HUES6 (cell line): ENCODE measurements around the gene FARP1.

ENCODE experiments used
- H3K27ac ChIP-seq: 2 replicates; pipeline ENCODE4 v1.7.0; 2013; ENCODE audit warnings: low read depth, mild to moderate bottlenecking, low read length, inconsistent platforms
- H3K27me3 ChIP-seq: 2 replicates; pipeline ENCODE4 v1.6.1; 2013; ENCODE audit warnings: low read length; ENCODE audit not compliant: control insufficient read depth, insufficient read depth
- H3K36me3 ChIP-seq: 2 replicates; pipeline ENCODE4 v1.6.1; 2013; ENCODE audit warnings: low read length; ENCODE audit not compliant: control insufficient read depth, insufficient read depth
- H3K4me1 ChIP-seq: 2 replicates; pipeline ENCODE4 v1.6.1; 2013; ENCODE audit warnings: low read length; ENCODE audit not compliant: control insufficient read depth, insufficient read depth
- H3K4me3 ChIP-seq: 2 replicates; pipeline ENCODE4 v1.5.1; 2013; ENCODE audit warnings: low read depth, low read length
- H3K9ac ChIP-seq: one replicate; pipeline ENCODE4 v1.6.1; 2013; ENCODE audit warnings: mild to moderate bottlenecking, low read length
- H3K9me3 ChIP-seq: 2 replicates; pipeline ENCODE4 v1.6.1; 2013; ENCODE audit warnings: low read depth, low read length; ENCODE audit not compliant: control insufficient read depth, insufficient read depth

Gene FARP1

GRCh38 chr13:98108341-98108740 lies 34.6 kb upstream of the FARP1 start:
- Histone ChIP-seq H3K9me3 (no peaks in the 10 kb centered on the region), H3K27me3 (no peaks in the 10 kb centered on the region), H3K9ac (no peak overlapping the region), H3K36me3 (no peaks in the 10 kb centered on the region), H3K4me1 (peaks cover 18% of the 10 kb centered on the region), H3K27ac (no peak overlapping the region), H3K4me3 (no peak overlapping the region)

- Histone ChIP-seq H3K27ac (no peak overlapping the region), H3K9me3 (no peaks in the 10 kb centered on the region), H3K36me3 (no peaks in the 10 kb centered on the region)
These were observed 33.6 kb upstream of the FARP1 start for GRCh38 chr13:98109226-98109853.

GRCh38 chr13:98110749-98111148 lies 32.1 kb upstream of the FARP1 start:
- no peak overlapping the region for H3K9ac ChIP-seq
- H3K9me3 ChIP-seq, result no peaks in the 10 kb centered on the region
- no peak overlapping the region for H3K4me3 ChIP-seq
- no peaks in the 10 kb centered on the region for H3K4me1 ChIP-seq
- no peak overlapping the region for H3K27ac ChIP-seq
- no peaks in the 10 kb centered on the region for H3K36me3 ChIP-seq
- no peaks in the 10 kb centered on the region for H3K27me3 ChIP-seq

More at GRCh38 chr13:98109226-98109853, 33.6 kb upstream of the FARP1 start:
- Histone ChIP-seq H3K27me3 (no peaks in the 10 kb centered on the region), H3K4me1 (peaks cover 14% of the 10 kb centered on the region), H3K4me3 (no peak overlapping the region), H3K9ac (no peak overlapping the region)

GRCh38 chr13:98111168-98112098 lies 31.5 kb upstream of the FARP1 start:
- H3K9me3 ChIP-seq, result peaks cover 4% of the 10 kb centered on the region; the same call in 1 of the 2 replicates
- no peak overlapping the region for H3K27ac ChIP-seq
- H3K9ac ChIP-seq, result no peak overlapping the region
- H3K4me1 ChIP-seq, result no peaks in the 10 kb centered on the region
- H3K4me3 ChIP-seq, result no peak overlapping the region
- H3K27me3 ChIP-seq, result no peaks in the 10 kb centered on the region
- H3K36me3 ChIP-seq, result no peaks in the 10 kb centered on the region

GRCh38 chr13:98112456-98112855 lies 30.4 kb upstream of the FARP1 start:
- Histone ChIP-seq H3K36me3 (no peaks in the 10 kb centered on the region), H3K9ac (no peak overlapping the region), H3K27me3 (no peaks in the 10 kb centered on the region), H3K27ac (no peak overlapping the region), H3K4me1 (no peaks in the 10 kb centered on the region), H3K9me3 (peaks cover 4% of the 10 kb centered on the region; the same call in 1 of the 2 replicates), H3K4me3 (no peak overlapping the region)

- H3K4me3 ChIP-seq, result no peak overlapping the region
- no peaks in the 10 kb centered on the region for H3K4me1 ChIP-seq
- H3K9ac ChIP-seq, result no peak overlapping the region
- H3K9me3 ChIP-seq, result peaks cover 4% of the 10 kb centered on the region
- H3K36me3 ChIP-seq, result no peaks in the 10 kb centered on the region
- no peaks in the 10 kb centered on the region for H3K27me3 ChIP-seq
- H3K27ac ChIP-seq, result no peak overlapping the region
These were observed 24.0 kb upstream of the FARP1 start for GRCh38 chr13:98118865-98119264.

GRCh38 chr13:98123176-98123575 lies 19.7 kb upstream of the FARP1 start:
- H3K9ac ChIP-seq, result no peak overlapping the region
- H3K4me3 ChIP-seq, result no peak overlapping the region
- no peak overlapping the region for H3K27ac ChIP-seq
- no peaks in the 10 kb centered on the region for H3K4me1 ChIP-seq
- no peaks in the 10 kb centered on the region for H3K27me3 ChIP-seq
- no peaks in the 10 kb centered on the region for H3K36me3 ChIP-seq
- H3K9me3 ChIP-seq, result peaks cover 6% of the 10 kb centered on the region

GRCh38 chr13:98129059-98129746 lies 13.7 kb upstream of the FARP1 start:
- Histone ChIP-seq H3K9me3 (peaks cover 3% of the 10 kb centered on the region; the same call in 1 of the 2 replicates), H3K4me3 (no peak overlapping the region), H3K27me3 (no peaks in the 10 kb centered on the region), H3K36me3 (no peaks in the 10 kb centered on the region), H3K27ac (no peak overlapping the region), H3K9ac (no peak overlapping the region), H3K4me1 (no peaks in the 10 kb centered on the region)

GRCh38 chr13:98133946-98134345 lies 8.9 kb upstream of the FARP1 start:
- Histone ChIP-seq H3K4me1 (no peaks in the 10 kb centered on the region), H3K9ac (no peak overlapping the region), H3K4me3 (no peak overlapping the region), H3K27ac (no peak overlapping the region), H3K27me3 (no peaks in the 10 kb centered on the region), H3K36me3 (no peaks in the 10 kb centered on the region), H3K9me3 (no peaks in the 10 kb centered on the region)

- no peak overlapping the region for H3K27ac ChIP-seq
- H3K4me1 ChIP-seq, result no peaks in the 10 kb centered on the region
- no peak overlapping the region for H3K9ac ChIP-seq
- no peaks in the 10 kb centered on the region; the same call in 1 of the 2 replicates for H3K27me3 ChIP-seq
- no peaks in the 10 kb centered on the region for H3K36me3 ChIP-seq
- H3K4me3 ChIP-seq, result no peak overlapping the region
- H3K9me3 ChIP-seq, result no peaks in the 10 kb centered on the region
These were observed 8.0 kb upstream of the FARP1 start for GRCh38 chr13:98134901-98135300.

GRCh38 chr13:98141091-98141490 lies 1.8 kb upstream of the FARP1 start:
- Histone ChIP-seq H3K27ac (no peak overlapping the region), H3K9ac (no peak overlapping the region), H3K4me3 (no peak overlapping the region), H3K36me3 (no peaks in the 10 kb centered on the region), H3K27me3 (peaks cover 20% of the 10 kb centered on the region), H3K9me3 (no peaks in the 10 kb centered on the region), H3K4me1 (peaks cover 23% of the 10 kb centered on the region)
